Measurements from ENCODE around the gene ASB1. TPM values are rescaled to one million over a fixed set of nuclear protein-coding genes. Genes with fewer than 3 reads are reported as not detected.

Gene ASB1
- total and polyA plus RNA-seq, 2 of the 13 experiments (the other 11 are each of a cell fraction or from before 2014, with no cell fraction given) = 48.6 to 49.2 TPM

GRCh38 chr2:238462782-238463396 lies 36.2 kb downstream of the ASB1 start:
- POLR2A ChIA-PET = no interaction called here
- in situ Hi-C loops (cut with HindIII; ENCODE audit: extremely low pct_ligation_motif_present, low pct_unique_long_range_greater_than_20kb) (no loop called here), intact Hi-C loops (cut with micrococcal nuclease; ENCODE audit: unreplicated experiment) (loop anchor here (1.0 kb wide), 1 partner anchor 93 kb away; no protein-coding TSS in a partner anchor)
- BruUV-seq (replicated peaks) = no TSS peak
- CTCF ChIA-PET (ENCODE audit: low intra/inter-chr PET ratio, low total read pairs) = interaction anchor here (1.4 to 4.0 kb wide), 3 partner anchors 93 to 105 kb away, joined by 6 to 87 read pairs (median 11); no protein-coding TSS in a partner anchor
- FAIRE-seq (peak; percentile 88), DNase-seq (ENCODE audit: low spot score) (peak; percentile 77), ATAC-seq (peak; percentile 58)
- Histone ChIP-seq H3K36me3 (replicated peaks in 1 of 2; ENCODE audit: control insufficient read depth in 1 of 2, insufficient read depth in 2 of 2, low read length in 2 of 2) (no peaks in the 10 kb centered on the region), H3K4me2 (ENCODE audit: low read depth, low read length) (no peak overlapping the region), H3K4me1 (ENCODE audit: insufficient read depth, low read length) (peaks cover 38% of the 10 kb centered on the region), H3K9me3 (ENCODE audit: low read length) (no peaks in the 10 kb centered on the region), H3K4me3 (replicated peaks in 1 of 3; ENCODE audit: insufficient read depth in 1 of 3, low read depth in 2 of 3, low read length in 3 of 3) (no peak overlapping the region), H3K79me2 (ENCODE audit: insufficient read depth, low read length) (no peaks in the 10 kb centered on the region), H2AFZ (ENCODE audit: low read length) (no peak overlapping the region), H3K27ac (ENCODE audit: extremely low read length, insufficient read depth, low read length) (no peak overlapping the region), H4K20me1 (ENCODE audit: insufficient read depth, low read length) (no peaks in the 10 kb centered on the region), H3K9ac (ENCODE audit: insufficient read depth, low read depth, low read length) (no peak overlapping the region), H3K27me3 (ENCODE audit: control insufficient read depth in 1 of 2, insufficient read depth in 2 of 2, low read length in 2 of 2) (no peaks in the 10 kb centered on the region)
- 49% methylated on average over 2 of the region's 2 CpGs for WGBS (ENCODE audit: low lambda C conversion rate)
- TF ChIP-seq, protein P1, sequence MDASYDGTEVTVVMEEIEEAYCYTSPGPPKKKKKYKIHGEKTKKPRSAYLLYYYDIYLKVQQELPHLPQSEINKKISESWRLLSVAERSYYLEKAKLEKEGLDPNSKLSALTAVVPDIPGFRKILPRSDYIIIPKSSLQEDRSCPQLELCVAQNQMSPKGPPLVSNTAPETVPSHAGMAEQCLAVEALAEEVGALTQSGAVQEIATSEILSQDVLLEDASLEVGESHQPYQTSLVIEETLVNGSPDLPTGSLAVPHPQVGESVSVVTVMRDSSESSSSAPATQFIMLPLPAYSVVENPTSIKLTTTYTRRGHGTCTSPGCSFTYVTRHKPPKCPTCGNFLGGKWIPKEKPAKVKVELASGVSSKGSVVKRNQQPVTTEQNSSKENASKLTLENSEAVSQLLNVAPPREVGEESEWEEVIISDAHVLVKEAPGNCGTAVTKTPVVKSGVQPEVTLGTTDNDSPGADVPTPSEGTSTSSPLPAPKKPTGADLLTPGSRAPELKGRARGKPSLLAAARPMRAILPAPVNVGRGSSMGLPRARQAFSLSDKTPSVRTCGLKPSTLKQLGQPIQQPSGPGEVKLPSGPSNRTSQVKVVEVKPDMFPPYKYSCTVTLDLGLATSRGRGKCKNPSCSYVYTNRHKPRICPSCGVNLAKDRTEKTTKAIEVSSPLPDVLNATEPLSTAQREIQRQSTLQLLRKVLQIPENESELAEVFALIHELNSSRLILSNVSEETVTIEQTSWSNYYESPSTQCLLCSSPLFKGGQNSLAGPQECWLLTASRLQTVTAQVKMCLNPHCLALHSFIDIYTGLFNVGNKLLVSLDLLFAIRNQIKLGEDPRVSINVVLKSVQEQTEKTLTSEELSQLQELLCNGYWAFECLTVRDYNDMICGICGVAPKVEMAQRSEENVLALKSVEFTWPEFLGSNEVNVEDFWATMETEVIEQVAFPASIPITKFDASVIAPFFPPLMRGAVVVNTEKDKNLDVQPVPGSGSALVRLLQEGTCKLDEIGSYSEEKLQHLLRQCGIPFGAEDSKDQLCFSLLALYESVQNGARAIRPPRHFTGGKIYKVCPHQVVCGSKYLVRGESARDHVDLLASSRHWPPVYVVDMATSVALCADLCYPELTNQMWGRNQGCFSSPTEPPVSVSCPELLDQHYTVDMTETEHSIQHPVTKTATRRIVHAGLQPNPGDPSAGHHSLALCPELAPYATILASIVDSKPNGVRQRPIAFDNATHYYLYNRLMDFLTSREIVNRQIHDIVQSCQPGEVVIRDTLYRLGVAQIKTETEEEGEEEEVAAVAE (CRISPR knock-in tag; IDR thresholded peaks at IDR 0.05; ENCODE audit: borderline replicate concordance) = 0 out of 2 replicates have a peak, but pooled peaks have one; percentile 37
- TF ChIP-seq ZNF879 (CRISPR knock-in tag; IDR thresholded peaks at IDR 0.05) (no peak), KLF16 (CRISPR knock-in tag; IDR thresholded peaks at IDR 0.05) (peak in 1 of 2 experiments; percentile 35; a peak in 1 of 4 replicates), LBX2 (CRISPR knock-in tag; IDR thresholded peaks at IDR 0.05; ENCODE audit: borderline replicate concordance) (no peak), PITX1 (CRISPR knock-in tag; IDR thresholded peaks at IDR 0.05) (no peak), ZNF431 (CRISPR knock-in tag; IDR thresholded peaks at IDR 0.05; ENCODE audit: borderline replicate concordance, low read depth) (no peak), GABPA (IDR thresholded peaks at IDR 0.05; ENCODE audit: low read depth, low read length) (no peak), GABPA (CRISPR knock-in tag; IDR thresholded peaks at IDR 0.05; ENCODE audit: low read depth) (peak; percentile 41; the same call in 1 of the 2 replicates), MIXL1 (CRISPR knock-in tag; IDR thresholded peaks at IDR 0.05) (0 out of 2 replicates have a peak, but pooled peaks have one; percentile 50), SOX13 (IDR thresholded peaks at IDR 0.05) (no peak), SOX13 (CRISPR knock-in tag; conservative IDR thresholded peaks at IDR 0.05 in 1 of 2, IDR thresholded peaks at IDR 0.05 in 1 of 2) (peak in 1 of 2 experiments; percentile 7; a peak in 1 of 4 replicates), ZNF335 (CRISPR knock-in tag; IDR thresholded peaks at IDR 0.05) (no peak), ZNF292 (CRISPR knock-in tag; IDR thresholded peaks at IDR 0.05; ENCODE audit: borderline replicate concordance, low read depth) (no peak), TBP (CRISPR knock-in tag; IDR thresholded peaks at IDR 0.05) (no peak), ZNF224 (CRISPR knock-in tag; IDR thresholded peaks at IDR 0.05) (no peak), TOE1 (CRISPR knock-in tag; IDR thresholded peaks at IDR 0.05) (0 out of 2 replicates have a peak, but pooled peaks have one; percentile 60), KDM4B (CRISPR knock-in tag; IDR thresholded peaks at IDR 0.05) (no peak), RAD21 (CRISPR knock-in tag; IDR thresholded peaks at IDR 0.05) (peak; percentile 77), CHCHD3 (CRISPR knock-in tag; IDR thresholded peaks at IDR 0.05) (no peak), MTA1 (CRISPR knock-in tag; IDR thresholded peaks at IDR 0.05; ENCODE audit: borderline replicate concordance) (no peak), THAP11 (CRISPR knock-in tag; IDR thresholded peaks at IDR 0.05) (peak; percentile 29; the same call in 1 of the 2 replicates)
- TF ChIP-seq, protein P2, sequence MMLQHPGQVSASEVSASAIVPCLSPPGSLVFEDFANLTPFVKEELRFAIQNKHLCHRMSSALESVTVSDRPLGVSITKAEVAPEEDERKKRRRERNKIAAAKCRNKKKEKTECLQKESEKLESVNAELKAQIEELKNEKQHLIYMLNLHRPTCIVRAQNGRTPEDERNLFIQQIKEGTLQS (CRISPR knock-in tag; IDR thresholded peaks at IDR 0.05) = no peak

Data from HepG2 (cell line).